Endodermal cell (in vitro differentiated cells): Measurements from ENCODE around the gene PSAP. TPM values are rescaled to one million over a fixed set of nuclear protein-coding genes. Genes with fewer than 3 reads are reported as not detected.

Experiments
- DNase-seq: peaks from one replicate; pipeline ENCODE4 v3.0.0-alpha.2; 2017
- H3K27ac ChIP-seq: 2 replicates; pipeline ENCODE4 v1.5.1; 2013; ENCODE audit warnings: mild to moderate bottlenecking, low read depth, low read length, moderate library complexity
- H3K27me3 ChIP-seq: 2 replicates; pipeline ENCODE4 v1.6.1; 2013; ENCODE audit warnings: mild to moderate bottlenecking, low read length, moderate library complexity; ENCODE audit not compliant: insufficient read depth, control insufficient read depth, poor library complexity, severe bottlenecking
- H3K36me3 ChIP-seq: 2 replicates; pipeline ENCODE4 v1.7.0; 2013; ENCODE audit warnings: mild to moderate bottlenecking, low read length, moderate library complexity; ENCODE audit not compliant: control insufficient read depth, insufficient read depth
- H3K4me1 ChIP-seq: one replicate; pipeline ENCODE4 v1.7.0; 2013; ENCODE audit warnings: low read length; ENCODE audit not compliant: control insufficient read depth, insufficient read depth
- H3K4me3 ChIP-seq: 2 replicates; pipeline ENCODE4 v1.5.1; 2013; ENCODE audit warnings: mild to moderate bottlenecking, low read length, moderate library complexity
- H3K9ac ChIP-seq: 2 replicates; pipeline ENCODE4 v1.6.1; 2013; ENCODE audit warnings: mild to moderate bottlenecking, low read length, moderate library complexity; ENCODE audit not compliant: poor library complexity, severe bottlenecking; ENCODE audit errors: extremely low read depth
- H3K9me3 ChIP-seq: 2 replicates; pipeline ENCODE4 v1.6.1; 2013; ENCODE audit warnings: mild to moderate bottlenecking, low read length, moderate library complexity; ENCODE audit not compliant: control insufficient read depth
- H3K27ac Mint-ChIP-seq: 2 replicates; pipeline ENCODE4 v1.8.0; 2020; ENCODE audit warnings: mixed read lengths
- H3K27me3 Mint-ChIP-seq: 2 replicates; pipeline ENCODE4 v1.8.0; 2021; ENCODE audit warnings: mild to moderate bottlenecking, mixed read lengths; ENCODE audit not compliant: insufficient read depth
- H3K36me3 Mint-ChIP-seq: 2 replicates; pipeline ENCODE4 v1.8.0; 2020; ENCODE audit warnings: low read depth, mixed read lengths
- H3K4me1 Mint-ChIP-seq: 2 replicates; pipeline ENCODE4 v1.8.0; 2020; ENCODE audit warnings: mixed read lengths
- H3K4me3 Mint-ChIP-seq: 2 replicates; pipeline ENCODE4 v1.8.0; 2020; ENCODE audit warnings: mild to moderate bottlenecking, moderate library complexity, mixed read lengths
- H3K9me3 Mint-ChIP-seq: 2 replicates; pipeline ENCODE4 v1.8.0; 2020; ENCODE audit warnings: mild to moderate bottlenecking, mixed read lengths
- CTCF ChIP-seq: fragments of 200-600 bp; sonication (generic); conservative IDR thresholded peaks from 2 replicates; pipeline ENCODE4 v1.5.0; 2021; ENCODE audit warnings: antibody characterized with exemption, mild to moderate bottlenecking
- WGBS, 2 experiments: methylation state at CpG; one replicate each; pipeline versions ENCODE4 v1.1.5 to v1.1.7; 2013; ENCODE audit warnings: missing lambda C conversion rate in 2 of 2, mixed read lengths in 1 of 2; ENCODE audit not compliant: insufficient coverage in 1 of 2, insufficient read length in 1 of 2; 5-methylcytosine and 5-hydroxymethylcytosine counted together
- total RNA-seq, 2 donors: library from RNA; stranded (reverse); fragmentation: NEBNext Ultra II Directional in 1 of 2; extraction: Animal tissue kit (Norgen Biotek cat#: 25700) in 1 of 2; gene quantifications; 2 replicates in 1 of 2; 3 replicates in 1 of 2; pipeline ENCODE4 v1.2.1, GENCODE V29; 2021

PSAP gene
- total RNA-seq, 2 donors from 2014 or later: 456 to 549 TPM

GRCh38 chr10:71850021-71850742, 869 bp downstream of the PSAP start:
- Mint-ChIP-seq H3K4me1 (peaks cover 26% of the 10 kb centered on the region), H3K4me3 (peak overlapping the region; percentile 86), H3K9me3 (no peaks in the 10 kb centered on the region), H3K36me3 (peaks cover 13% of the 10 kb centered on the region), H3K27ac (peak overlapping the region; percentile 94), H3K27me3 (no peaks in the 10 kb centered on the region)
- no peak for DNase-seq
- WGBS, 2 experiments: 9 to 17% methylated on average over 8 to 13 of the region's 13 CpGs
- no peaks in the 10 kb centered on the region for H3K27me3 ChIP-seq
- peak overlapping the region; percentile 91 for H3K27ac ChIP-seq
- no peak for TF ChIP-seq CTCF
- H3K9me3 ChIP-seq: peaks cover 11% of the 10 kb centered on the region
- peaks cover 7% of the 10 kb centered on the region for H3K4me1 ChIP-seq
- peak overlapping the region; percentile 86 for H3K9ac ChIP-seq
- peaks cover 9% of the 10 kb centered on the region for H3K36me3 ChIP-seq
- H3K4me3 ChIP-seq: peak overlapping the region; percentile 99

GRCh38 chr10:71849461-71849908, 1.6 kb downstream of the PSAP start:
- peaks cover 12% of the 10 kb centered on the region for H3K9me3 ChIP-seq
- H3K27ac Mint-ChIP-seq: peak overlapping the region; percentile 94
- H3K27me3 ChIP-seq: no peaks in the 10 kb centered on the region
- H3K9me3 Mint-ChIP-seq: no peaks in the 10 kb centered on the region
- peak overlapping the region; percentile 99 for H3K4me3 ChIP-seq
- DNase-seq: no peak
- H3K4me3 Mint-ChIP-seq: peak overlapping the region; percentile 86
- no peak for TF ChIP-seq CTCF
- peaks cover 16% of the 10 kb centered on the region for H3K36me3 Mint-ChIP-seq
- no peak overlapping the region for H3K9ac ChIP-seq
- no peak overlapping the region for H3K27ac ChIP-seq
- H3K4me1 Mint-ChIP-seq: peaks cover 26% of the 10 kb centered on the region
- H3K36me3 ChIP-seq: peaks cover 11% of the 10 kb centered on the region
- 93 to 96% methylated on average over 9 to 17 of the region's 17 CpGs for WGBS, 2 experiments
- peaks cover 7% of the 10 kb centered on the region for H3K4me1 ChIP-seq
- H3K27me3 Mint-ChIP-seq: no peaks in the 10 kb centered on the region

- WGBS, 2 experiments: 85 to 100% methylated on average over 4 to 11 of the region's 11 CpGs
- Histone ChIP-seq H3K27ac (no peak overlapping the region), H3K27me3 (no peaks in the 10 kb centered on the region), H3K4me1 (peaks cover 7% of the 10 kb centered on the region), H3K9me3 (peaks cover 12% of the 10 kb centered on the region), H3K36me3 (peaks cover 11% of the 10 kb centered on the region), H3K9ac (no peak overlapping the region), H3K4me3 (peak overlapping the region; percentile 99)
- peaks cover 16% of the 10 kb centered on the region for H3K36me3 Mint-ChIP-seq
- no peak for TF ChIP-seq CTCF
- H3K9me3 Mint-ChIP-seq: no peaks in the 10 kb centered on the region
- no peaks in the 10 kb centered on the region for H3K27me3 Mint-ChIP-seq
- peaks cover 27% of the 10 kb centered on the region for H3K4me1 Mint-ChIP-seq
- H3K27ac Mint-ChIP-seq: peak overlapping the region; percentile 19
- H3K4me3 Mint-ChIP-seq: peak overlapping the region; percentile 86
- no peak for DNase-seq
These were observed 2.5 kb downstream of the PSAP start for GRCh38 chr10:71848325-71849275.
